Activated B cell treated with CpG ODN at 0.5 μM for 24 hours (primary cell): ENCODE results near the gene TLR6. TPM values are rescaled to one million over a fixed set of nuclear protein-coding genes. Genes with fewer than 3 reads are reported as not detected.
A peak's percentile ranks its signal among the peaks of the same experiment; 100 is the strongest.

Experiments used
- ATAC-seq: fragments of 200-7000 bp; cut with Tn5 transposase; one replicate; pipeline ENCODE4 v1.10.0; 2021; ENCODE audit warnings: low read depth, mild to moderate bottlenecking, moderate library complexity
- CTCF ChIA-PET: fragments of 350-600 bp; sonication (Branson Sonifier 250); formaldehyde crosslinking; loops from one replicate; lab custom pipeline; 2021; ENCODE audit warnings: antibody characterized with exemption; lab: Charles Lee
- POLR2A ChIA-PET: fragments of 350-600 bp; sonication (Branson Sonifier 250); formaldehyde crosslinking; loops from one replicate; lab custom pipeline; 2021; ENCODE audit warnings: antibody characterized with exemption; lab: Charles Lee
- DNase-seq: peaks from one replicate; pipeline ENCODE4 v3.0.0; 2022
- H3K27ac Mint-ChIP-seq: one replicate; pipeline ENCODE4 v1.8.0; 2020; ENCODE audit warnings: mixed read lengths
- H3K27me3 Mint-ChIP-seq: one replicate; pipeline ENCODE4 v1.8.0; 2021; ENCODE audit warnings: mixed read lengths
- H3K36me3 Mint-ChIP-seq: one replicate; pipeline ENCODE4 v1.8.0; 2021; ENCODE audit warnings: low read depth, mixed read lengths
- H3K4me1 Mint-ChIP-seq: one replicate; pipeline ENCODE4 v1.8.0; 2021; ENCODE audit warnings: mixed read lengths
- H3K4me3 Mint-ChIP-seq: one replicate; pipeline ENCODE4 v1.8.0; 2020; ENCODE audit warnings: mild to moderate bottlenecking, mixed read lengths
- H3K9me3 Mint-ChIP-seq: one replicate; pipeline ENCODE4 v1.8.0; 2020; ENCODE audit warnings: mixed read lengths
- intact Hi-C: fragments of 100-400 bp; cut with micrococcal nuclease; formaldehyde crosslinking; loops from one replicate; pipeline ENCODE4 v1.15.1; 2024
- total RNA-seq: library from RNA; stranded (reverse); gene quantifications from 2 replicates; pipeline ENCODE4 v1.2.3, GENCODE V29; 2022
- TF ChIP-seq, protein P1 (sequence below): fragments of 200-600 bp; IDR thresholded peaks from one replicate; pipeline ENCODE4 v1.8.0; 2022; ENCODE audit warnings: antibody characterized with exemption, mild to moderate bottlenecking

The TLR6 gene
- total RNA-seq, 1 donor from 2014 or later = 64.7 TPM

GRCh38 chr4:38774181-38774955 is 82.2 kb downstream of the TLR6 start:
- intact Hi-C loops = loop anchor here (1.0 kb wide), 1 partner anchor 9 kb away; no protein-coding TSS in a partner anchor
- POLR2A ChIA-PET = interaction anchor here (1.2 to 1.5 kb wide), 3 partner anchors 8 to 30 kb away, joined by 4 to 8 read pairs (median 4); partner anchors contain the start of gene TLR10

More at GRCh38 chr4:38774181-38774955, 82.2 kb downstream of the TLR6 start:
- Mint-ChIP-seq H3K4me3 (no peak overlapping the region), H3K27ac (peak overlapping the region; percentile 50), H3K36me3 (peaks cover 65% of the 10 kb centered on the region), H3K9me3 (peaks cover 11% of the 10 kb centered on the region), H3K27me3 (no peaks in the 10 kb centered on the region), H3K4me1 (peaks cover 78% of the 10 kb centered on the region)
- ATAC-seq (no peak), DNase-seq (no peak)
- CTCF ChIA-PET = interaction anchor here (2.5 kb wide), 1 partner anchor 12 kb away, joined by 8 read pairs; no protein-coding TSS in a partner anchor
- TF ChIP-seq, protein P1, sequence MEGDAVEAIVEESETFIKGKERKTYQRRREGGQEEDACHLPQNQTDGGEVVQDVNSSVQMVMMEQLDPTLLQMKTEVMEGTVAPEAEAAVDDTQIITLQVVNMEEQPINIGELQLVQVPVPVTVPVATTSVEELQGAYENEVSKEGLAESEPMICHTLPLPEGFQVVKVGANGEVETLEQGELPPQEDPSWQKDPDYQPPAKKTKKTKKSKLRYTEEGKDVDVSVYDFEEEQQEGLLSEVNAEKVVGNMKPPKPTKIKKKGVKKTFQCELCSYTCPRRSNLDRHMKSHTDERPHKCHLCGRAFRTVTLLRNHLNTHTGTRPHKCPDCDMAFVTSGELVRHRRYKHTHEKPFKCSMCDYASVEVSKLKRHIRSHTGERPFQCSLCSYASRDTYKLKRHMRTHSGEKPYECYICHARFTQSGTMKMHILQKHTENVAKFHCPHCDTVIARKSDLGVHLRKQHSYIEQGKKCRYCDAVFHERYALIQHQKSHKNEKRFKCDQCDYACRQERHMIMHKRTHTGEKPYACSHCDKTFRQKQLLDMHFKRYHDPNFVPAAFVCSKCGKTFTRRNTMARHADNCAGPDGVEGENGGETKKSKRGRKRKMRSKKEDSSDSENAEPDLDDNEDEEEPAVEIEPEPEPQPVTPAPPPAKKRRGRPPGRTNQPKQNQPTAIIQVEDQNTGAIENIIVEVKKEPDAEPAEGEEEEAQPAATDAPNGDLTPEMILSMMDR = no peak

Other genes starting within 250 kb of the TLR6 start
- 14.5 and 15.9 TPM in 2 replicates for gene KLF3, start 192.6 kb downstream of the TLR6 start, total RNA-seq
- gene TLR10, start 73.8 kb downstream of the TLR6 start, total RNA-seq = 92.0 and 107 TPM in 2 replicates
- 39.6 and 43.0 TPM in 2 replicates for gene TLR1, start 52.0 kb downstream of the TLR6 start, total RNA-seq
- 3.3 and 4.5 TPM in 2 replicates for gene FAM114A1, start 11.0 kb upstream of the TLR6 start, total RNA-seq
- 26.0 and 29.5 TPM in 2 replicates for gene TMEM156, start 175.6 kb upstream of the TLR6 start, total RNA-seq
- 49.5 and 61.5 TPM in 2 replicates for gene KLHL5, start 205.4 kb upstream of the TLR6 start, total RNA-seq